Stimulated activated CD4-positive, alpha-beta T cell treated with anti-CD3 and anti-CD28 coated beads, Interleukin-2, amount 100 ng/mL, for 4 hours (primary cell): ENCODE results near the gene UBL7.

Source experiments
- DNase-seq: peaks from one replicate; pipeline ENCODE4 v3.0.0-alpha.2; 2020; ENCODE audit warnings: low read depth

Gene UBL7

DNA sequence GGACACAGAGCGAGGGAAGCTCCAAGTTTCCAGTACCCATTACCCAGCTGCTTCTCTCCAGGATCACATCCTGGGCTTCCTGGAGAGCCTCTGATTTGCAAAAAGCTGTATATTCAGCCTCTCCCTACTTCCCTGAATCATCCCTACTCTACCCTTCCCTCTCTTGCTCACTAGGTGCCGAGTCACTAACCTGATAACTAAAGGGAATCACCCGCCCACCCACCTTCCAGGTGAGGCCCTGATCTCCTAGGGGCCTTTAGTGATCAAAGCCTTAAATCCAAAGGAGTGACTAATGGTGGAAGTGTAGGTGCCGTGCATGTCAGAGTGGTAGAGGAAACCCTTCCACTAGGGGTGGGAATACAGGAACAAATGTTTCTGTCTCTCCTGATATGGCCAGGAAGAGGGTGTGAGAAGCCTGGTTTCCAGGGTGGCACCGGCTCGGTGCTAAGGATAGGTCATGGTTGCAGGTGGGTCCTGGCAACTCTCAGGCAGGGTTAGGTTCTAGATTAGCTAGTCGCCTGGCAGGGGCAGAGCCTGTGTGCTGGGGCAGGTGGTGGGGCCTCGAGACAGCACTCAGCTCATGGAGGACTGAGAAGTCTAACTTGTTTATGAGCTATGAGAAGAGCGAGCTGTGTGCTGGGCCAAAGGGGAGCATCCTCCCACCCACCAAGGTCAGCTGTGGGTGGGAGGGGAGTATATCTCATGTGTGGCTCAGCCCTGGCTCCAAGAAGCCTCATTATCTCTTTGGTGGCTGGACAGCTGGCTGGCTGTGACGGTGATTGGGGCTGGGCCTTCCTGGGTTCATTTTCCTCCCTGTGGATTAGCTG is 37.3 kb downstream of the UBL7 start:
- no peak for DNase-seq

DNA sequence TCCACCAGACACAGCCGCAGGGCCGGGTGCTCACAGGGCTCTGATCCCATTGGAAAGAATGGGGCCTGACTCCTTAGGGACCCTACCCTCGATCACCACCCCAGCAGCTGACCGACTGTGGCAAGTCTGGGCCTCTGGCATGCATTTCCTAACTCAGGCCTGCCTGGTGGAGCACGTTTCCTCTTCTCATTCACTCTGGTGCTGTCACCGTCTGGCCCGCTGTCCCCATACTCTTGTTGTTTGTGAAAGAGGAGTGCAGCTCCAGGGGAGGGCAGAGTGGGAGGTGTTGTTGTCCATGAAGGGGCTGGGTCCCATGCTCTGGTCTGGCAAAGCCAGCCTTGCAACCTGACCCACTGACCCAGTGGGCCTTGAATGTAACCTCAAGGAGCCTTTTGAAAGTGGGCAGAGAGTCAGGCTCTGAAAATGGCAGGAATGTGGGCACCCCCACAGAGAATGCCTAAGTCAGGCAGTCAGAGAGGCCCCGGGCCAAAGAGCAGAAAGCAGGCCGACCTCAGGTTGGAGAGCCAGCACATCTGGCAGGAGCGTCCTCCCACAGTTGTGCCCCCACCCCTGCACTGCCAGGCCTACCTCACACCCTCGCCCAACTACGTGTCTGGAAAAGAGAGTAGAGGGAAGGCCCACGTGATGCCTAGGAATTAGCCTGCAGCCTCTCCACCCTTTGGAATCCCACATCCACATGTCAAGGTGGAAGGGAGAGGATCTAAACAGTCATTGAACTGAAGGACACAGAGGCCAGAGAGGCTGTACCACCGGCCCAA is 38.1 kb downstream of the UBL7 start:
- no peak for DNase-seq

DNA sequence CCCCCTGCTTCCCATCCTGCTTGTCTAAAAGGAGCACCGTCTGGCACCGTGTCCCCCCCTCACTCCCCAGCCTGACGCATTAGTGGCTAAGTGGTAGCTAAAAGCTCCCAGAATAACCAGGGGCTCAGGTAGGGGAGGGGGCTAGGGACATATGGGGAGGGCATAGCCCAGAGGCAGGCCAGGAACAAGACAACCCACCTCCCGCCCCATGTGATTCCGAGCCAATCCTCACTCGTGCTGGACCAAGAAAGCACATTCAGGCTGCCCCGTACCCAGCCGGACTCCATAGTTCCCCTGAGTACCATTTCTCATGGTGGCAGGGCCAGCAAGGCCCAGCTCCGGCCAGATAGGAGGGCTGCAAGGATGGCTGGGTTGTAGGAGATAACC is 38.7 kb downstream of the UBL7 start:
- no peak for DNase-seq

DNA sequence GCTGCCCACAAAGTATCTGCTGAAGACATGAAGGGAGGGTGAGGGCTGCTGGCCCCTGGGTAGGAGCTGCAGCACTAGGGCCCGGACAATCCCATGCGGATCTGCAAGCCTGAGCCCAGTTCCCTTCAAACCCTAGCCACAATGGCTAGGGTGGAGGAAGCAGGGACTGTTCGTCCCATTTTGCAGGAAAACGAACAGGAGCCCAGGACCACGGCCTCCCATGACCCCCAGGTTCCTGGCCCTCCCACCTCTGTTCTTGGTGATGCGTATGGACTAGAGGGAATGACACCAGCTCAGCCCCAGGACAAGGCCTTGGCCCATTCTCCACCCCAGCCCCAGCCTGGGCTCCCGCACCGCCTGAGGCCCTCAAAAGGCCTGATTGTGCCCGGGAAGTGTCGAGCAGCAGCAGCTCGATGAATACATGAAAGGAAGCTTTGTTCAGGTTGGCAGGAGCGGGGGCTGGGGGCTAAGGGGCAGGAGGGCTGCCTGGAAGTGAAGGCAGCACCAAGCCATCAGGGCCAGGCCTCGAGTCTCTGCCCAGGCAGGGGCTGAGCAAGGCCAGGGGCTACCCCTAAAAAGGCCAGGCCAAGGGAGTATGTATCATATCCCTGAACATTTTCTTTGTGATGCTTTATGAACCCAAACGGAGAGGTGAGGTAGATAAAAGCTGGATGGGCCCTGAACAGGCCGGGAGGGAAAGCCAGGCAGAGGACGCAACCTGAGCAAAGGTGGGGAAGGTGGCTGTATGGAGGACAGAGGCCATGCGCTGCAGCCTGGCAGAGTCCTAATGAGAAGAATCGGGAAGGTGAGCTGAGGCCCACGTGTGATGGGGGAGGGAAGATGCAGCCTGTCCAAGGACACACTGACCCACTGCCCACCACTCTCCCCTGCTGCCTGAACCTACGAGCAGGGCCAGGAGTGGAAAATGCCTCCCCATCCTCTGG is 39.4 kb downstream of the UBL7 start:
- no peak for DNase-seq

DNA sequence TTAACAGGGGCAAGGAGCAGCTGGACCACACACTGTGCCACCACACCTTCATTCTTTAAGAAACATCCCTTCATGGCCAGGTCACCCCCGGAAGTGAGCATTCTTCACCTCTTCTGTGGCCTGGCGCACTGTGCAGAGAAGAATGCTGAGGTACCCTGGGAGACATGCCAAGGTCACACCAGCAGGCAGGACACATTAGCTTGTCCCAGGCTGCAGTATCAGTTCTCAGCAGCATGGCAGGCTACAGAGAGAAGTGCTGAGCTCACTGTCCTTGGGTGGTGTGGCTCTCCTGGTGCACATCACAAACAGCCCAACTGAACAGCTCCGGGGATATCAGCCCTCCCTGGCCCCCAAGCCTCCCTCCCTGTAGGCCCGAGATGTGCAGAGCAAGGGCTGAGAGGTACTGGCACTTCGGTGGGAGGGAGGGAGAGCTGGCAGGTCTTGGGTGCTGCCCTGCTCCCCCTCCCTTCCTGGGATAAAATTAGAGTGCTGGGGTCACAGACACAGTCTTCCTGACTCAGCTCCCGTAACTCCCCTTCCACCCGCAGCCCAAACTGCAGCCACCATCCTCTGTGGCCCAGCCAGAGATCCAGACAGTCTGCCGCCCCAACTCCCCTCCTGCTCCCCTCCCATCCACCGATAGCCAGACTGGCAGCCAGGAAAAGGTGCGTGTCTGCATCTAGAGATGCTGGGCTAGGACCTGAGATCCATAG is 40.6 kb downstream of the UBL7 start:
- no peak for DNase-seq

DNA sequence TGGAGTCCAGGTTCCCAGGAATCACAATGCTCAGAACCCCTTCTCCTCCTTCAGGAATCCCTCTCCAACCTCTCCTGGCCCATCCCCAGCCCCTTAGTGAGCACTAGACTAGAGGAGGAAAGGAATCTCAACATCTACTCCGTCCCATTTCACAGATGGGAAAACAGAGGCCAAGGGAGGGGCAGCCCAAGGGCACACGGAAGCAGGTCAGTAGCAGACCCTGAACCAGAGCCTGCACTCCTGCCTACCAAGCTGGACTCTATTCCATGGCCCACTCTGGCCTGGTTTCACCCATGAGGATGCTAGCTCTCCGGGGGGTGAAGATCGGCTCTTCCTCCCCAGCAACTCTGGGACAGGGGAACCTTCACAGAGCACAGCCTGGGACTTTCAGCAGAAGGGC is 41.5 kb downstream of the UBL7 start:
- DNase-seq, result no peak

DNA sequence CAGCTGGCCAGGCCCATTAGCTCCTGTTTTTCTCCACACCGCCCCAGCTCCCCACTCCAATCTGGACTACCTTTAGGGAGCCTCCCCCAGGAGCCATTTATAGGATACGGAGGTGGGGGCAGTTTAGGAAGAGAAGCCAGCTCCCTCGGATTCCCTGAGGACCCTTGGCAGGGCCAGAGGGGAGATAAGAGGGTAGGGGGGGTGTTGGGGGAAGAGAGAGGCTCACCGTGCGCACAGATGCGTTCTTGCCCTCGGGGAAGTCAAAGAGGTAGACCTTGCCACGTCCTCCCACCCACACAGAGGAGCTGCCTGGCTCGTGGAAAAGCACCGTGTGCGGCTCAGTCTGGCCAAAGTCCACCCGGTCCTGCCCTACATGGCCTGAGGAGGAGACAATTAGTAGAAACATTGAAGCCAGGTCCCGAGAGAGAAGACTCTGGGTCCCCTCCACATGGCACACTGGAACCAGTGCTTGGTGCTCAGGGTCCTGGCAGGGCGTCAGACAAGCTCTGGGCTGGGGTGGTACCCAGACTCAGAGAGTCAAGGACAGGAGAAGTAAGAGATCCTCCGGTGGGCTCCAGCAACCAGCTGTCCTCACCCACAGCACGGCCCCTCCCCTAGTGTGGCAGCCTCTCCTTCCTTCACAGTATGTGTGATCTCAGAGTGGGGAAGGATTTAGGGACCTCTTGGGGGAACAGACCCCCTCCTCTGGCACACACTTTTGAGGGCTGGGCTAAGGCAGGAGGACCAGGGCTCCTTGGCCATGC is 42.2 kb downstream of the UBL7 start:
- DNase-seq, result no peak

DNA sequence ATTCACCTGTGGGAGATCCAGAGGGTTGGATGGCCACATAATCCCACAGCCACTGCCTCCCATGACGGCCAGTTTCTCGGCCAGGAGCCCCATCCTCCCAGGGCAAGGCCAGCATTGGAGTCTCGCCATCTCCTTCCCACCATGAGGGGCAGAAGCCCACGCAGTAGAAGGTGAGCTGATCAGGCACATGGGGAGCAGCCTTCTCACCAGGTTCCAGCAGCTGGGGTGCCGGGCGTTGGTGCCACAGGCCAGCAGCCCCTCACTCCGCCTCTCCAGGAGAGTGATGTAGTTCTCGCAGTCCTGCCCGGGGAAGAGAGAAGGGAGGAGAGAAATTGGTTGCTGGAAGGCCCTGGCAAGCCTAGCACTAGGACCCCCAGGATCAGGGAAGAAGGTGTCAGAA is 43.3 kb downstream of the UBL7 start:
- no peak for DNase-seq

DNA sequence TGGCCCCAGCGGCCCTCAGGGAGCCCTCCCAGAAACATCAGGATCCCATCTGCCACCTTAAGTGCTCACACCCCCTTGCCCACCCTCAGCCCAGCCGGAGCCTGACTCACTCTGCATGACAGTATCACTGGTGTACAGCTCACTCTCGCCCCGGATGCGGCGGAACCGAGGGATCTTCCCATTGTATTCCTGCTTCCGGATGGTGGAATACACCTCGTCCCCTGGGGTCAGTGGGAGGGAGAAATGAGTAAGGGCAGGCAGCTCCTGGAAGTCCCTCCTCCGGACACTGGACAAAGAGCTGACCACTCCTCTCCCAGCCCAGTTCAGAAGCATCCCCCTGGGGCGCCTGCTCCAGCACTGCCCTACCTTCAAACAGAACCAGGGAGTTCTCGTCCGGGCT is 43.7 kb downstream of the UBL7 start:
- DNase-seq, result no peak

DNA sequence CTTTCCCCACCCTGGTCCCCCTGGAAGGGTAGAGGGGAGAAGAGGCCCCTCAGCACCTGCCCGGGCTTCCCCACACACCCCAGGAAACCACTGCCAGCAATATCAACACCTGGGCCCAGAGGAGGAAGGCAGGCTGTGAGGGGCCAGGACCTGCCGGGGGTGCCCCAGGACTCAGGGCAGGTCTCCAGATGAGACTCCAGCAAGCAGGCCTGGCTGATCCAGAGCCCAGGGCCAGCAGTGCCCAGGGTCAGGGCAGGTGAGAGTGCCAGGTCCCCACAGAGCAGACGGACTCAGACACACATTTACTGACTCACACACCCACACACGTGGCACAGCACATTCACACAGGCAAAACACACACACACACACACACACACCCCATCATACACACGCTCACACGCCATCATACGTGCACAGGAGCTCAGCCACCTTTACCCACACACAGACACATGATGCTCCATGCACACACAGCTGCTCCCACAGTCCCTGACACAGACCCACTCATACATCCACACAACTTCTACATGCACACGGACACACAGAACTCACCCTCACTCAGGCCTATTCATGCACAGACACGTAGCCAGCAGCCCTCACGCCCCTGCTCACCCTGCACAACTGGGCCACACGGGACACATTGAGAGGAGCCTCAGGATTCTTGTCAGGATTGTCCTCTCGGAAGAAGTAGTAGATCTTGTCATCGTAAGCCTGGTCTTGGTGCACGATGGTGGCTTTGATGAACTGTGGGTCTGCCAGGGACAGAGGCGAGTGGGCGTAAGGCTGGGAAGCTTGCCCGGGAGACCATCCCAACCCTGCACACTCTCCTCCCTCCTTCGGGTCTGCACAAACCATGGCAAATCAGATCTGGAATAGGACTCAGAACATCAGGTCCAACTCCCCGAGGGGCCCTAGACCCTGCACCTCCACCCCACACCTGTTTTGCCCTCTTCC is 44.7 kb downstream of the UBL7 start:
- DNase-seq, result no peak

DNA sequence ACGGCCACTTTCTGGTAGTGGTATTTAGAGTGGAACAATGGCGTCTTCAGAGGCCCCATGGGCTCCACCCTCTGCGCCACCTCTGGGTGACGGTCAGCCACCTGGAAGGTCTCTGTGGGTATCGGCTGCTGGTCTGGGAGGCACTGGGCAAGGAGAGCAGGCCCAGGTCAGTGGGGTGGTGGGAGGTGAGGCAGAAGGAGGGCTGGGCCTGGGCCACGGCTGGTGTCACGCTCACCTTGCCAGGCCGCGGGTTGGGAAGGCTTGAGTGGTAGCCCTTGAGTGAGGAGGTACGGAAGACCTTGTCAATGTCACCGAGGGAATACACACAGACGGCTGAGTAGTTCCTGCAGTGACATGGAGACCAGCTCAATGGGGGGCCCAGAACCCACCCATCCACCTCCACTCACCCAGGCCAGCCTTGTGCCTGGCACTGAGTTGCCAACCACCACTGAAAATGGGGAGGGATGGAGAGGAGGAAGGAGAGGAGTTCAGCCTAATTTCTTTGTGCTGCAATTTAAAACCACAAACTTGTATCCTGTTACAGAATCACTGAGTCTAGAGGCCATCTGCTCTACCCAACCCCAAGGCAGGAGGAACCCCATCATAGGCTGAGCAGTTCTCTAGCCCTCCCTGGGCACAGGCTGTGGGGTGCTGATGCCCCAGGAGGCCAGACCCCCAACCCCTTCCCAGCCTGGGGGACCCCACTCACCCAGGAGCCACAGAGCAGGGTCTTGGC is 46.2 kb downstream of the UBL7 start:
- no peak for DNase-seq

DNA sequence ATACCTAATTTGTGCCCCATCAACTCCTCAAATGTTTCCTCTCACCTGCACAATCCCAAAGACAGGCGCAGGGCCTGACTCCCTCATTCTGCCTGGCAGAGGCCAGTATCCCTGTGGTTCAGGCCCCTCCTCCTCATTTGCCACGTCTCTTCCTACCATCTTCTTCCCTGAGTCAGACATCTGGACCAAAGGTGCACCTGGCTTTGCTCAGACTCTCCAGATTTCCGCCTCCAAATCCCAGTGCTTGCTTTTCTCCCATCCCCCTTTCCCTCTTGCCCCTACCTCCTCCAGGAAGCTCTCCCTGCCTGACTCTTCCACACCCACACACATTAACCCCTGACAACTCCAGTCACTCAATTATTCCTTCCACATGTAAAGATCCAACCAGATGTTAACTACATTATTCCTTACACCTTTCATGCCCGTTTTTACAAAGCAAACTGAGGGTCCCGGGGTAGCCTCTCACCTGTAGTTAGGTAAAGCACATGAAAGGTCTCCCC is 46.8 kb downstream of the UBL7 start:
- no peak for DNase-seq

DNA sequence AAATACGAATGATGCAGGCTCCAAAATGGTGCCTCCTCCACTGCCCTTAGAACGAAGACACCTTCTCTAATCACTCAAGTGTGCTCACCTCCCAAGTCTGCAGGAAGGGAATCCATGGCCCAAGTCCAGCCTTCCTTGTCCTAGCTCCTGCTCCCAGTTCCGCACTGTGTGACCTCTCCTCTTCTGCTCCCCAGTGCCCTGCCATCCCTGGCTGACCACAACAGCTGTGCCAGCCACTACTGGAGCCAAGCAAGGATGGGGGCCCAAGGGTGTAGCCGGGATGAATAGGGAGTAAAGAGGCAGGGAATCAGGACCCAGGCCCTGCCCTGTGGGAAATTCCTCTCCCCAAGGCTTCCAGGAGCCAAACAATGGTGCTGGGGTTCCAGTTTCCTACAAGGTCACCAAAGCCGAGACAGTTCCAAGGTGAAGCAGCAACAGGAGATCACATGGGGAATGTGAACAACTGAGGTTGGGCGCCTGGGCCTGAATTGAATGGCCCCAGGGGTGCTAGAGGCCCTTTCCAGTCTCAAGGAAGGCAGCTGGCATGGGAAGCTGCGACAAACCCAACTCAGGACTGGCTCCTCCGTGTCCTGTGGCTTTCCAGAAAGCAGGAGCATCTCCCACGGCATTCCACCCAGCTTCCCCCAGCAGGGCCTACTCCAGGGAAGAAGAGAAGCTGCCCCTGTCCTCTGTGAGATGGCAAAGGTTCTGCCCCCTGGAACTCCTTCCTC is 47.4 kb downstream of the UBL7 start:
- no peak for DNase-seq

DNA sequence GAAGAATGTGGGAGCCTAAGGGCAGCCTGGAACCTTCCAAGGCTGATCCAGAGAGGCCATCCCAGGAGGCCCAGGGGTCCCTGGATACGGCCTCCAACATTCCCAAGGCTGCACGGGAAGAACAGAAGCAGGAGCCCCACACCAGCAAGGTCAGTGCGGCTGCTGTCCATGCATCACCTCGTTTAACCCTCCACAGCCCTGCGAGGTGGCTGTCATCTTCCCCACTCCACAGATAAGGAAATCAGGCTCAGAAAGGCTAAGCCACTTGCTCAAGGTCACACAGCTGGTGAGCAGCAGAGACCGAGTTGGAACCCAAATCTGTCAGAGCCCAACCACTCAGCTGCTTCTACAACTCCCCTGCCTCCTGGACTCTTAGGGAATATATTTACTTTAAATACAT is 48.8 kb downstream of the UBL7 start:
- no peak for DNase-seq

DNA sequence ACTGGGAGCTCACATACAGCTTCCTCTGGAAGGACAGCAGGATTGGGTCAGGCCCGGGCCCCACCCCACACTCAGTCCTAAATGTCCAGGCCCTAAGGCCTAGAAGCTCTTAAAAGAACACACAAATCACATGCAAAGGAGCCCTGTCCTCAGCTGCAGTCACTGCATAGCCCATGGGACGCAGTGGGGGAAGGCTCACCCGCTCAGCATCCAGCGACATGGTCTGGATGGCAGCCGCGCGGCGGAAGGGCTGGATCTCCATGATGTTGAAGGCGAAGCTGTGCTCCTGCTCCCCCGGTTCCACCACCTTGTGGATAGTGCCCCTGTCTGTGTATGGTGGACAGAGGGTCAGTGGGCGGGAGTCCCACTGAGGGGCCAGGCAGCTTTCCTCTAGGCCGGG is 49.3 kb downstream of the UBL7 start:
- DNase-seq, result no peak

DNA sequence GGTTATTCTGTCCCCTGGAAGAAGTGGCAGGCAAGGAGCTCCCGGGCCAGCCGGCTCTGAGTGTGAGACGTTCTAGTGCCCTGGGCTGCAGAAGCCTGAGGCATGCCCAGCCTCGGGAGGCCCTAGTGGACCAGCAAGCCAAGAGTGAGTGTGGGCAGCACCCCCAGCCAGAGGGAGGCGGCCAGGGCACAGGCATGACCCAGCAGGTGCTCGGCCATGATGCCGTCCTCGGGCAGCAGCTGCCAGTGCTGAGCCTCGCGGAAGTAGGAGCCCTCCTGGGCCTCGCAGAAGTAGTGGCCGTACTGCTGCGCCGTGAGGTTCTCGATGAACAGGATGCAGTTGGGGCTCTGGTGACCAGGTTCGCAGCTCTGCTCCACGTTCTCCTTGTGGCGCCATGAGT is 50.5 kb downstream of the UBL7 start:
- no peak for DNase-seq

DNA sequence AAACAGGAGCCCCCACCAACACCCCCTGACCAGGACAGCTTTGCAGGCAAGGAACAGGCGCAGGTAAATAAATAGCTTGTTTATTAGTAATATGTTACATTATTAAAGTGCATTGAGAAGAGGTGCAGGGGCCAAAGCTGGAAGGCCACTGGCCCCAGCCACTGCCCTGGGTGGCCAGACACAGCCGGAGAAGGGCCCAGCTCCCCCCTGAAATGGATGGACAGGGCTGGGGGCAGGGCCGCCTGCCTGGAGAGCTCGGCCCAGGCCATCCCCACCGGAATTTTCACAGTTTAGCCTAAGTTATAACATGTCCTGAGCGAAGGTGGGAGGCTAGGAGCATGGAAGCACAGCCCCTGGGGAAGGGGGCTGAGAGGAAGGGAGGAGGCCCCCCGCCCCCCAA is 51.7 kb downstream of the UBL7 start:
- no peak for DNase-seq

DNA sequence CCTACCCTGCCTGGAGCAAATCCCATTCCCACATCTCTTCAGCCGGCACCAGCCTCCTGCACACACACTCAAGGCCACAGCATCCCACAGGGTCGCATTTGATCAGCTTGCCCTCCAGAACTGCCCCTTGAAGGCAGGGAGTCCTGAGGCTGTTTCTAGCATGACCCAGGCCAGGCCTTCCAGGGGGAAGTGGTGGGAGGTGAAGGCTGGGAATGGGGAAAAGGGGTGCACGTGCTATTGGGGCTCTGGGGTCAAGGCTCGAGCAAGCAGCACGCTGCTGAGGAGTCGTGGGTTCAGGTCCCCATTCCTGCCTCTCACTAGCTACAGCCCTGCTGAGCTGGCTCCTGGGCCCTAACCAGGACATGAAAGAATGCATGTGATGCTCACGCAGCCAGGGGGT is 52.1 kb downstream of the UBL7 start:
- DNase-seq, result no peak
